HG03108 (cell line): Measurements from ENCODE around the gene CLIP3.
"Not testable (repeated sequence)": the region's sequence is repeated elsewhere in the genome, so short reads cannot be mapped to it uniquely, and the experiment has no call there.

Experiments
- ATAC-seq: cut with Tn5 transposase; IDR thresholded peaks from one replicate; pipeline ENCODE4 v1.9.1; 2021; ENCODE audit warnings: moderate library complexity; ENCODE audit not compliant: unreplicated experiment

The CLIP3 gene

DNA sequence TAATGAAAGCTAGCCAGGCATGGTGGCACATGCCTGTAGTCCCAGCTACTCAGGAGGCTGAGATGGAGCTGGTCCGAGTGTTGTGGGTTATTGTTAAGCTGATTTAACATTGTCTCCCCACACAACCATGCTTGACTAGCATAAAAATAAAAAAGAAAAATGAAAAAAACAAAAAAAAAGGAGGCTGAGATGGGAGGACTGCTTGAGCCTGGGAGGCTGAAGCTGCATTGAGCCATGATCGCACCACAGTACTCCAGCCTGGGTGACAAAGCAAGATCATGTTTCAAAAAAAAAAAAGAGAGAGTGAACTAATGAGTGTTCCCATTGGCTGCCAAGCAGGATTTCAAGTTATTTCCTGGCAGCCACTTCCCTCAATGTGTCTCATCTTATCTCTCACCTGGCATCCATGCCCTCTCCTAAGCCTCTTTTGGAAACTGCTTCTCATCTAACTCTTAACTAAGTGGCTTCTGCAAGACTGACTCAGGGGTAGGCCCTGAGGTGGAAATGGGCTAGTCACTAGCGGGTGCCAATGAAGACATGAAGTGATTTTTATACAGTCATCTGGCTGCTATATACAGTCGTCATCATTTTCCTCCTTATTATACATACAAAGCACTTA lies 16.5 kb upstream of the CLIP3 start:
- ATAC-seq: no peak

DNA sequence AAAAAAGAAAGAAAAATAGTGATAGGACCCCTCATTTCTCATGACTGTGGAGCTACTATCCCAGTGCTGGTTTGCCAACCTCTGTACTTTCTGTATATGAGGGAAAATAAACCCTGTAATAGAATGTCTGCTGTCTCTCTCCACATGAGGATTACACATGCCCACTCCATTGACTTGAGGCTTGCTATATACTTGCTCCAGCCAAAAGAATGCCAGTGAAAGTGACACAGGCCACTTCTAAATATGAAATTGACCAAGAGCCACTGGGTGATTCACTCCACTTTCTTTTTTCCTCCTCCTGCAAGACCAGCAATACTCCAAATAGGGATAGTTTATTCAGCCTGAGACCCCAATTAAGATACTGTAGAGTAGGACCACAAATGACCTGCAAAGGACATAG lies 15.2 kb upstream of the CLIP3 start:
- ATAC-seq: no peak

DNA sequence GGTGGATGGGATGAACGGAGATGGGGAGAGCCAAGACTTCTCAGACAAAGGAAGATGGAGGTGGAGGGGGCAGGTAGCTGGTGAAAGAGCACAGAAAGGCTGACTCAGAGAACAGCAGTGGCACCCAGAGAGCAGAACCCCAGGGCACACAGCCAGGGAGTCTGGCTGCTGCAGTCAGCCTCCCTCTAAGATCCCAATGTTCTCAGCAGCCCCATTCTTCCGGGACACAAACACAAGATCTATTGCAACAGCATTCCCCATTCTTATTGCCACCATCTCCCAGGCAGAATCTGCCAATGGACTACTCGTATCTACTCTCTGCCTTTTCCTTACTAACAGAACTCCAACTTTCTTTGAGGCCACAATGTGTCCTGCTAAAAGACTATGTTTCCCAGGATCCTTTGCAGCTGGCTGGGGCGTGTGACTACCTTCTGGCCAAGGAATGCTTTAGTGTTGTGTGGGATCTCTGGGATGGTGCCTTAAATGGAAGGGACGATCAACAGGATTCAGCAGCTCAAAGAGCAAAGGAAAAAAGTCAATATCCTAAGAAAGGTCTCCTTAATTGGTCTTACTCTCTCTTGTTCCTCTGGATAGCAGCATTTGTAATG lies 13.9 kb upstream of the CLIP3 start:
- no peak for ATAC-seq

DNA sequence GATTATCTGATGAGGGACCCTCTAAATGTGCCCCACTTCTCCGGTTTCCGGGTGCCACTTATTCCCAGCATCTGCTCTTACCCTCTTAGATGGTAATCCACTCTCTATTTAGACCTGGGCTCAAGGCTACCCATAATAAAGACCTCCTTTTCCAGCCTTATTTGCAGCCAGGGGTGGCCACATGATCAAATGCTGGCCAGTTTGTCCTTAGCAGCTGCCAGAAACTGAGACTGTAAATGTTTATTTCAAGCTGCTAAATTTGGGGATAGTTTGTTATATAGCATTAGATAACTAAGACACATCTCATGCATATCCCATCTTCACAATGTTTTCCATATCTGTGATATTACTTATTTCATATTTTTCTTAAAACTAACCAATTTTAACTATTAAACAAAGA lies 11.3 kb upstream of the CLIP3 start:
- ATAC-seq: no peak

DNA sequence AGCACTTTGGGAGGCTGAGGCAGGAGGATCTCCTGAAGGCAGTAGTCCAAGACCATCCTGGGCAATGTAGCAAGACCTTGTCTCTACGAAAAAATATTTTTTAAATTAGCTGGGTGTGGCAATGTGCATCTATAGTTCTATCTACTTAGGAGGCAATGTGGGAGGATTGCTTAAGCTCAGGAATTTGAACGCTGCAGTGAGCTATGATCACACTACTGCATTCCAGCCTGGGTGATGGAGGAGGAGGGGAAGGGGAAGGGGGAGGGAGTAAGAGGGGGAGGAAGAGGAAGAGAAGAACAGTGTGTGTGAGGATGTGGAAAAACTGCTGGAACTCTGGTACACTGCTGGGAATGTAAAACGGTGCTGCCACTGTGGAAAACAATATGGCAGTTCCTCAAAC lies 9.2 kb upstream of the CLIP3 start:
- ATAC-seq: no peak

DNA sequence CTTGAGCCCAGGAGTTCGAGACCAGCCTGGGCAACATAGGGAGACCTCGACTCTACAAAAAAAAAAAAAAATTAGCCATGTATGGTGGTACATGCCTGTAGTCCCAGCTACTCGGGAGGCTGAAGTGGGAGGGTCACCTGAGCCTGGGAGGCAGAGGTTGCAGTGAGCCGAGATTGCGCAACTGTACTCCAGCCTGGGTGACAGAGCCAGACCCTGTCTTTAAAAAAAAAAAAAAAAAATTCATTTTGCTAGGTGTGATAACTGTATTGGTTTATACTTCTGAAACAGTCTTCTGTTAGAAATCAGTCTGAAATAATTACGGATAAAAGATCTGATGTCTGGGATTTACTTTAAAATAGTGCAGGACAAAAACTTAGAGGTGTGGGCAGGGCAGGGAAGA lies 8.4 kb upstream of the CLIP3 start:
- ATAC-seq: not testable (repeated sequence)

DNA sequence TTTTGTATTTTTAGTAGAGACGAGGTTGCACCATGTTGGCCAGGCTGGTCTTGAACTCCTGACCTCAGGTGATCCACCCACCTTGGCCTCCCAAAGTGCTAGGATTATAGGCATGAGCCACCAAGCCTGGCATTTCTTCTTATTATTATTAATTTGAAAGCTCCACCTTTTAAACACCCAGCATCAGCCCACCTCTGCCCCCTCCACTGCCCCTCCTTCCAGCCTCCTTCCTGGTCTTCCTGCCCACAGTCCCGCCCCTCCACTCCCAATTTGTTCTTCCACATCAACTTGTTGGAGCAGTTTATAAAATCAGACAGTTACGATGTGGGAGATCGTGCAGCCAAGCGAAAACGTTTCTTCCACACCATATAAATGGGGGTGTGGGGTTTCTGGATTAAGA lies 7.8 kb upstream of the CLIP3 start:
- ATAC-seq: no peak

DNA sequence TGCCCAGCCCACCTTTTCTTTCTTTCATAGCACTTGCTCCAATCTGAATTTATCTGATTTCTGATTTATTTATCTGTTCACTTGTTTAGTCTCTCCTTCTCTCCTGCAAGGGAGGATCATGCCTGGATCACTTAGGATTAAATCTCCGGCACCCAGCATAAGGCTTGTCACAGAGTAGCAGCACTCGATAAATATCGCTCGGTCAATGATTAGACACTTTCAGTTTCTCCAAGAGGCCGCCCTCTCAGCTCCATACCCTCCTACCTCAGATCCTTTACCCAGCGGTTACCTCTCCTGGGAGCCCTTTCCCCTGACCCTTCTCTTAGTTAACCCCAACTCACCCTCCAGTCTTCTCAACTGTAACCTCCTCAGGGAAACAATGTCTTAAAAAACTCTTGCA lies 1.4 kb downstream of the CLIP3 start:
- ATAC-seq: no peak

DNA sequence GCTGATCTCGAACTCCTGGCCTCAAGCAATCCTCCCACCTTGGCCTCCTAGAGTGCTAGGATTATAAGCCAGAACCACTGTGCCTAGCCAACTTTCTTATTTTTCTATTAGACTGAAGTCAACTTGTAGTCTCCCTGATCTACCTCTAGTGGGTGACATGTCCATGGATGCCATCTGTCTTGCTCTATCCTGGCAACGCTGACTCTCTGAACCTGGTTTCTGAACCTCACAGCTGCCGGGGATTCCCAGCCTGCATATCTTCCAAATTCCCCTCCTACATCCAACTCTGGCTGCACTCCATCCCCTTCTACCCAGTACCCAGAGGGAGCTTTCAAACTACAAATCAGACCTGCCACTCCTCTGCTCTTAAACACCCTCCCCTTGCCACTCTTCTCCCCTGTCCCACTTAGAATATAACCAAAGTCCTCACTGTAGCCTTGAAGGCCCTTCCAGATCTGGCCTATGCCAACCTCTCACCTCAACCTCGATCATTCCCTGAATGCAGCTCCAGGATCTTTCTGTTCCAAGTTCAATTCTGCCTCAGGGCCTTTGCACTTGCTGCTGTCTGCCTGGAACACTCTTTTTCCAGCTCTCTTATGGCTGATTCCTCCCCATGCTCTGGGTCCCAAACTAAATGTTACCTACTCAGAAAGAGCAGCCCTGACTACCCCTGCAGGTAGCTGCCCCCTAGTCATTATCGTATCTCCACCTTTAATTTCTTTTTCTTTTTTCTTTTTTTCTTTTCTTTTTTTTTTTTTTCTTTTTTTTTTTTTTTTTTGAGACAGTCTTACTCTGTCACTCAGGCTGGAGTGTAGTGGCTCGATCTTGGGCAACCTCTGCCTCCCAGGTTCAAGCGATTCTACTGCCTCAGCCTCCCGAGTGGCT lies 2.2 kb downstream of the CLIP3 start:
- no peak for ATAC-seq

DNA sequence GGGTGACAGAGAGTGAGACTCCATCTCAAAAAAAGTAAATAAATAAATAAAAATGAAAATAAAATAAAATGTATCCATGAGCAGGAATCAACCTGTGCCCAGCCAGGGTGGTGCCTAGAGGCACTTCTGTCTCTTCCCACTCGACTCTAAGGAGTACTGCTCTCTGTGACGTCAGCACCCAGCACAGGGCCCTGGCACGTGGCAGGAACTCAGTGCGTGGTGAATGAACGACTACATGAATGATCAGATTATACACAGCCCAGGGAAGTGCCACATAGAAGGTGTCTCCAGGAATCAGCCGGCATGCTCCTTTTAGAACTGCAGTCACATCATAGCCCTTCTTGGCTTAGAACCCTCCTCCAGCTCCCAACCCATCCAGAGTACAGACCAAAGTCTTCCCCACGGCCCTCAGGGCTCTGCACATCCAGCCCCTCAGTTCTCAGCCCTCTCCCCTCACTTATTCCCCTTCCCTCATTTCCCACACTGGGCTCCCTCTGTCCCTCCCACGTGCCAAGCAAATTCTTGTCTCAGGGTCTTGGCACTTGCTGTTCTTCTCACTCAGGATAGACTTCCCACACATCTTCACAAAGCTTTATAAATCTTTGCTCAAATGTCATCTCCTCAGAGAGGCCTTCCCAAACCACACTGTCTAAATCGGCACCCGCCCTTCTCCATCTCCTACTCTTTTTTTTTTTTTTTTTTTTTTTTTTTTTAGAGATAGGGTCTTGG lies 4.2 kb downstream of the CLIP3 start:
- ATAC-seq: no peak

DNA sequence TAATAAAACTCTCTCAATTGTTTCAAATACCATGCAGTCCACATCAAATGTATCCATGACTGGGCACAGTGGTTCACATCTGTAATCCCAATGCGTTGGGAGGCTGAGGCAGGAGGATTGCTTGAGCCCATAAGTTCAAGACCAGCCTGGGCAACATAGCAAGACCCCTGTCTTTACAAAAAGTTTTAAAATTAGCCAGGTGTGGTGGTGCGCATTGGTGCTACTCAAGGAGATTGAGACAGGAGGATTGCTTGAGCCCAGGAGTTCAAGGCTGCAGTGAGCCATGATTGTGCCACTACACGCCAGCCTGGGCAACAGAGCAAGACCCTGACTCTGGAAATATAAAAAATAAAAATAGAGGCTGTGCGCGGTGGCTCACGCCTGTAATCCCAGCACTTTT lies 5.0 kb downstream of the CLIP3 start:
- ATAC-seq: no peak

DNA sequence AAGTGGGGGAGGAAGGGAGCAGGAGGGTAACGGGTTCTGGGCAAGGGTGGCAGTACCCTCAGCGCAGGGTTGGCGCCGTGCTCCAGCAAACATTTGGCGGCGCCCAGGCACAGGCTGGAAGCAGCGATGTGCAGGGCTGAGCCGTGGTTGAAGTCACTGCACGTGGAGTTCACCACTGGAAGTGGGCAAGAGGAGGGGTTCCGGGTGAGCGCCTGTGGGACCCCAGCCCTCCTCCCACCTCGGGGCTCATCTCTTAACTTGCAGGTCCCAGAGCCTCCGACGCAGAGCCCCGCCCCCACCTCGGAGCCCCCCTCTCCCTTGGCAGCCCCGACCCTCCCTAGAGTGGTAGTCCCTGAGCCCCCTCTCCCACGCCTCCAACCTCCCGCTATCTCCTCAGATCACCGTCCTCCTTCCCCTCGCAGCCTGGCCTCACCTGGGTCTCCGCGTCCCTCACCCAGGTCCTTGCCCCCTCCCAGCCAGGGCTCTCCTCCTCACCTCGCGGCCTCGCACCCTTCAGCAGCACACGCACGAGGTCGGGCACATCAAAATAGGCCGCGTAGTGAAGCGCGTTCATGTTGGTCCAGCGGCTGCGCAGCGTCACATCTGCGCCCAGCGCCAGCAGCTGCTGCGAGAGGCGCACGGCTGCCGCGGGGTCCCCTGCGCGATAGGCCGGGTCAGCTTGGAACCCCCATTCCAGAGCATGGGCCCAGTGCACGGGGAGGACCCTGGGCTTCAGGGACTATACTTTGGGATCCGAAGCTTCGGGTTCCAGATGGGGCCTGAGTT lies 6.4 kb downstream of the CLIP3 start:
- ATAC-seq: no peak

DNA sequence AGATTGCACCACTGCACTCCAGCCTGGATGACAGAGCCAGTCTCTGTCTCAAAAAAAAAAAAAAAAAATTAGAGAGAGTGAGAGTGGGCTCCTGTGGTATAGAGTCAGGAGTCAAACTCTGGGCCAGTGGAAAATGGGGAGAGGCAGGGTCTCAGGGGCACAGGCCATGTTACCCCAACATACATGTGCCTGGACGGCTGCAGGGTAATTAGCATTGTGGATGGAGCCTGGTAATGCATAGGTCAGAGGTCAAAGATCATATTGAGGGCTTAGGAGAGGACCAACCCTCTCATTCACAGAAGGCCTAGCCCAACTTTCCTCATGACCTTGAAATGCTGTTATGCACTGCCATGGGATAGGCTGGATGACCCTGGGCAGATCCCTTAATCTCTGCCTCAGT lies 7.1 kb downstream of the CLIP3 start:
- no peak for ATAC-seq

DNA sequence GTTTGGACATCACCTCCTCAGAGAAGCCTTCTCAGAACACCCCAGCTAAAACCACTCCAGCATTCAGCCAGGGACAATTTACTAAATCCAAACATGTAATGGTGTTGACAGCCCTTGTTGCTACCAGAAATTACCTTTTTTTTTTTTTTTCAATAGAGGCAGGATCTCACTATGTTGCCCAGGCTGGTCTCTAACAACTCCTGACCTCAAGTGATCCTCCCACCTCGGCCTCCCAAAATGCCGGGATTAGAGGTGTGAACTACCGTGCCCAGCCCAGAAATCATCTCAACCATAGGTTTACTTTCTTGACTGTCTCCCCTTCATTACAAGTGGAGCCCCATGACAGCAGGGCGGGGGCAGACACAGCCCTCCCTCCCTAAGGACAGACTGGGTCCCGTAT lies 9.2 kb downstream of the CLIP3 start:
- ATAC-seq: no peak

DNA sequence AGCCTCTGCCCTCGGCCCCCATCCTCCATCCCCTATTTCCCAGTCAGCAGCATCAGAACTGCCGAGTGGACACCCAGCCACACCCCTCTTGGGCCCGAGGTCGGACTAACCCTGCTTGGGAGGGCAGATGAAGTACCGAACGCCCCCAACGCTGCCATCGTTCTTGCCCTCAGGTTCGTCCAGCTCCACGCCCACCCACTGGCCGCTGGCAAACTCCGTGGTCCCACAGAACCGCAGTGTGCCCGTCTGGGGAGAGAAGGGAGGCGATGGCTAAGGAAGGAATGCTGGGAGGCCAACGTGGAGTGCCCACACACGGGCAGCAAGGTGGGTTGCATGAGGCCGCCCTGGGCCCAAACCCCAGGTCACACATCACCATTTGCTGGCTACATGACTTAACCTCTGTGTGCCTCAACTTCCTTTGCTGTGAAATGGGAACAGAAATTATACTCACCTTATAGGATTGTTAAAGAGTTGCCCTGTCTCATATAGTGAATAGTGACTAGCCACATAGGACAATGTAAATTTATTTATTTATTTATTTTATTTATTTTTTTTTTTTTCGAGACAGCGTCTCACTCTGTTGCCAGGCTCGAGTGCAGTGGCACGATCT lies 13.5 kb downstream of the CLIP3 start:
- no peak for ATAC-seq

DNA sequence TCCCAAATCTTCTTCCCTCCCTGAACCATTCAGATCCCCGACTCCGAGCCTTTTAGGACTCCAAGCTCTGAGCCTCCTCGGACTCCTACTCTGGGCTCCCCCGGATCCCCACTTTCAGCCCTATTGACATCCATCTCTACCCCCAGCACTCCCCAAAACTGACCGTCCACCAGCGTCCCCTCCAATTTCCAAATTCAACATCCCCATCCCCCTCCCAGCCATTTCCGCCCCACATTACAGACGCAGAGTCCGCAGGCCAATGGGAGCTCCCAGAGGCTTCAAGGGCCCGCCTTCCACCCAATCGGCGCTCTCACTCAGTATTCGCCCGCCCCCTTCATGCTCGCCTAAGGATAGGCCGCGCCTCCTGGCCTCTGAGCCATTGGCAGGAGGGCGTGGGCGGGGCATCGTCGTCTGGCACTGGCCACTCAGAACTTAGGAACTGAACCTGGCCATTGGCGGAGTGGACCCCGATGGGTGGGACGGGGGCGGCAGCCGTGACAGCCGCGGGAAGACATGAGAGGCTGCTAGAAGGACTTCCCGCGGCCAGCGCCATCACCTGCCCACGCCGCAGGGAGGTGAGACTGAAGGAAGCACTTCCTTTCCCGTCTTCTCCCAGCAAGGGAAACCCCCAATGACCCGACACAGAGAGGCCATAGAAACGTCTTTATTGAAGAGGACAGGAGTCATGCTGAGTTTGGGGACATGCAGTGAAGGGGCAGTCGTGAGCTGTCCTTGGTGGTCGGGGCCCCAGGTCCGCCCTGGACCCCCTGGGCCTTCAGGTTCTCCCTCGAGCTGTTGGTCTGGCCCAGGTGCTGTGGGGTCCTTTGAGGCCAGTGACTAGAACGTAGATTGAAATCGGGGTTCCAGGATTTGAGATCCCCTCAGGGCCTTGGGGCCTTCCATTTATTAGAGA lies 18.4 kb downstream of the CLIP3 start, which contains the start of gene ALKBH6:
Gene ALKBH6, minus strand, starts transcription at position 202 of the 913 bp plus-strand sequence. CDS start 816 bp downstream, outside the sequence.
- peak; percentile 95 for ATAC-seq

DNA sequence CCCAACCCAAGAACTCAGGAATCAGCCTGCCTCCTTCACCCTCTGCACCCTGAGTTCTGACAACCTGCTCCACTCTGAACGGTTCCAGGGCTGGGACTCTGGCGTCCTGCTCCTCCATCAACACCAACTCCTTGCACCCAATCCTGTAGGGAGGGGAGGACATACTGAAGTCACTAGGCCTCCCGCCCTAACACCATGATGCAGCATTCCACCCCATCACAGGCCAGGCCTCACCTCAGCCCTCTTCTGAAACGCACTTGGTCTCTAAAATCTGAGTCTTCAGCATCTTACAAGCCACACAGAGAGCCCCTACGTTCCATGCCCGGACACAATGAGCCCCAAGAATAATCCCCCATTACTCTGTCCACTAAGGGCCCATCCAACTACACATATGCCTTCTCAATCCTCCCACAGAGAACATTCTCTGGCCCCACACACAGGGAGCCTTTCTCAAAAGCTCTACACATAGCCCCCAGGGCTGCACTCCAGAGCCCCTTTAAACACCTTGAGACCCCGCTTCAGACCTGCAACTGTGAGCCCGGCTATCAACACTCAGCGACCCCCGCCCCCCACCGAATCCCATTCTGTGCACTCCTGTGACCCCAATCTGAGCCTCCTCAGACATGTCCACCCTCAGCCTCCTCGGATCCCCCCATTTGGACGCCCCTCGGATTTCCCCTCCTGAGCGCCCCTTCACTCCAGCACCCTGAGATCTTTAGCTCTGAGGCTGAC lies 19.2 kb downstream of the CLIP3 start:
- no peak for ATAC-seq

DNA sequence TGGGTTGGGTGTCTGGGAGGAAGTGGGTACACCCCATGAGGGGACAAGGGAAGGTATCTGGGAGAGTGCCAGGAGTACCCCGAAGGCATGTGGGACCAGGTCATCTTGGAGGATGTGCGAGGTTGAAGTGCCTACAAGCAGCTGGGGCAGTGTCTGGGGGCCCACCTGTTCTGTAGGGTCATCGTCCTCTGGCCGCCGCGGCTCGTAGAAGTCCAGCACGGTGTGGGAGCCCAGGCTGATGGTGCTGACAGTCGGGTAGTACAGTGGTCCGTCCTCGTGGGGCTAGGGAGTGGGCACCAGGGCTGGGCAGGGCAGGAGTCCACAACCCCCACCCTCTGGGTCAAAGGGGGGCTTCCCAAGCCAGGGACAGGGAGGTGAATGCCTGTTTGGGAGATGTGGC lies 22.3 kb downstream of the CLIP3 start:
- ATAC-seq: no peak
